ENCODE data around the gene CSN2. TPM values are rescaled to one million over a fixed set of nuclear protein-coding genes. Genes with fewer than 3 reads are reported as not detected.

CSN2 gene
- total and polyA plus RNA-seq, 4 donors: not detected

DNA sequence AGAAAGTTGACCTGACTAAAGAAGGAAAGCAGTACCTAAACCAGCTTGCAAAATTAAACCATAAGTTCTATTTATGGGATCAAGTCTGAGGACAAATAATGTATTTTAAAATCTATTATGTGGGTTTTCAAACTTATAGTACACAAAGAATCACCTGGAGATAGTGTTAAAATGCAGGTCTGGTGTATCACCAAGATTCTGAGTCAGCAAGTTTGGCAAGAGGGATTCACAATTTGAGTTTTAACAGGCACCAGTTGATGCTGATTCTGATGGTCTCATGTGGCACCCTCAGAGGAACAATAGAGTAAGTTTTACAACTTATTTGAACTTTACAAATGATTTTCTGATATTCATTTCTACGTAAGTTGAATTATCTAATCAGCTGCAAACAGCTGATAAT lies 21.1 kb upstream of the CSN2 start:
- Histone ChIP-seq H3K4me3 (no peak overlapping the region), H3K36me3 (ENCODE audit: control insufficient read depth in 4 of 4, insufficient read depth in 4 of 4, low read length in 4 of 4) (no peaks in the 10 kb centered on the region), H3K9ac (ENCODE audit: insufficient read depth in 1 of 2, low read length in 2 of 2) (no peak overlapping the region), H3K9me3 (ENCODE audit: control insufficient read depth in 4 of 4, insufficient read depth in 3 of 4, low read length in 3 of 4) (no peaks in the 10 kb centered on the region), H3K4me1 (ENCODE audit: control insufficient read depth in 5 of 5, insufficient read depth in 5 of 5, low read length in 5 of 5) (peaks cover 0 to 11% (median 2%) of the 10 kb centered on the region in 5 donors), H3K27ac (ENCODE audit: low read depth in 1 of 2, low read length in 1 of 2) (no peak overlapping the region), H3K27me3 (ENCODE audit: control insufficient read depth in 3 of 3, insufficient read depth in 3 of 3, low read length in 2 of 3) (no peaks in the 10 kb centered on the region)
- no peak for ATAC-seq (ENCODE audit: insufficient read depth, low FRiP score)
- TF ChIP-seq, protein P1, sequence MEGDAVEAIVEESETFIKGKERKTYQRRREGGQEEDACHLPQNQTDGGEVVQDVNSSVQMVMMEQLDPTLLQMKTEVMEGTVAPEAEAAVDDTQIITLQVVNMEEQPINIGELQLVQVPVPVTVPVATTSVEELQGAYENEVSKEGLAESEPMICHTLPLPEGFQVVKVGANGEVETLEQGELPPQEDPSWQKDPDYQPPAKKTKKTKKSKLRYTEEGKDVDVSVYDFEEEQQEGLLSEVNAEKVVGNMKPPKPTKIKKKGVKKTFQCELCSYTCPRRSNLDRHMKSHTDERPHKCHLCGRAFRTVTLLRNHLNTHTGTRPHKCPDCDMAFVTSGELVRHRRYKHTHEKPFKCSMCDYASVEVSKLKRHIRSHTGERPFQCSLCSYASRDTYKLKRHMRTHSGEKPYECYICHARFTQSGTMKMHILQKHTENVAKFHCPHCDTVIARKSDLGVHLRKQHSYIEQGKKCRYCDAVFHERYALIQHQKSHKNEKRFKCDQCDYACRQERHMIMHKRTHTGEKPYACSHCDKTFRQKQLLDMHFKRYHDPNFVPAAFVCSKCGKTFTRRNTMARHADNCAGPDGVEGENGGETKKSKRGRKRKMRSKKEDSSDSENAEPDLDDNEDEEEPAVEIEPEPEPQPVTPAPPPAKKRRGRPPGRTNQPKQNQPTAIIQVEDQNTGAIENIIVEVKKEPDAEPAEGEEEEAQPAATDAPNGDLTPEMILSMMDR (IDR thresholded peaks at IDR 0.05; ENCODE audit: control extremely low read depth, extremely low read depth): no peak
- WGBS, 2 donors: 86 to 92% methylated on average over 1 of the region's 1 CpG
- DNase-seq: no peak

DNA sequence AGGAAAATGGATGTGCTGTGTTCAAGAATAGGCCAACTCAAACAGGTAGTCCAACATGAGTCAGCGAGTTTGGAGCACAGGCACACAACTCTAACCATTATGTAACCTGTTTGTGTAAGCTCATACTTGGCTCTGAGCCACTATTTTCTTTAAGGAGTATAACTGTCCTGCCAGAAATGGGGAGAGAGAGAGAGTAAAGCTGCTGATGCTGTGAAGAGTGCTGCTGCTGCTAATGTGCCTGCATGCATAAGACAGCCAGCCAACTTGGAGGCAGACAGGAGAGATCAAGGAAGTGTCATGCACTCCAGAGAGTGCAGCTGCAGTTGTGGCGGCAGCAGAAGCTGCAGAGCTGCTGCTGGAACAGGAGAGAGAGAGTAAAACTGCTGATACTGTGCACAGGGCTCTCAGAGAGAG lies 18.5 kb upstream of the CSN2 start:
- TF ChIP-seq, protein P1 (IDR thresholded peaks at IDR 0.05; ENCODE audit: control extremely low read depth, extremely low read depth): no peak
- WGBS, 2 donors: 33 to 60% methylated on average over 2 of the region's 2 CpGs
- DNase-seq: peak; percentile 67 to 89 (median 74)

DNA sequence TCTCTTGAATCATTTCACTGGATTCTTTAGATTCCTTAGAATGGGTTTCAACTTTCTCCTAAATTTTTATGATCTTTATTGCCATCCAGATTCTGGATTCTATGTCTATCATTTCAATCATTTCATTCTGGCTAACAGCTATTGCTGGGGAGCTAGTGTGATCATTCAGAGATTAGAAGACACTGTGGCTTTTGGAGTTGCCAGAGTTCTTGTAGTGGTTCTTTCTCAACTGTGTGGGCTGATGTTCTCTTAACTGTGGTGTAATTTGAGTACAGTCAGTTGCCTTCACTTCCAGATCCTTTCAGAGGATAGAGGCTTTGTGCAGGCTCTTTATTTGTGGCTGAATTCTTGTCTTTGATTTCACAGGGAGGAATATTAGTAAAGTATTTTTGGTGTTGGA lies 12.1 kb upstream of the CSN2 start:
- Histone ChIP-seq H3K27me3 (ENCODE audit: control insufficient read depth in 3 of 3, insufficient read depth in 3 of 3, low read length in 2 of 3) (no peaks in the 10 kb centered on the region), H3K9me3 (ENCODE audit: control insufficient read depth in 4 of 4, insufficient read depth in 3 of 4, low read length in 3 of 4) (no peaks in the 10 kb centered on the region), H3K9ac (ENCODE audit: insufficient read depth in 1 of 2, low read length in 2 of 2) (no peak overlapping the region), H3K27ac (ENCODE audit: low read depth in 1 of 2, low read length in 1 of 2) (no peak overlapping the region), H3K4me3 (no peak overlapping the region), H3K36me3 (ENCODE audit: control insufficient read depth in 4 of 4, insufficient read depth in 4 of 4, low read length in 4 of 4) (no peaks in the 10 kb centered on the region), H3K4me1 (ENCODE audit: control insufficient read depth in 5 of 5, insufficient read depth in 5 of 5, low read length in 5 of 5) (peaks cover 0 to 4% (median 0%) of the 10 kb centered on the region in 5 donors)
- DNase-seq: peak in 2 of 3 donors; percentile 8 to 27
- no peak for ATAC-seq (ENCODE audit: insufficient read depth, low FRiP score)
- TF ChIP-seq, protein P1 (IDR thresholded peaks at IDR 0.05; ENCODE audit: control extremely low read depth, extremely low read depth): no peak

More for the DNA sequence above, 18.5 kb upstream of the CSN2 start:
- H3K9ac ChIP-seq (ENCODE audit: insufficient read depth in 1 of 2, low read length in 2 of 2): no peak overlapping the region
- H3K4me3 ChIP-seq: no peak overlapping the region
- no peak for ATAC-seq (ENCODE audit: insufficient read depth, low FRiP score)
- H3K4me1 ChIP-seq (ENCODE audit: control insufficient read depth in 5 of 5, insufficient read depth in 5 of 5, low read length in 5 of 5): peaks cover 0 to 13% (median 2%) of the 10 kb centered on the region in 5 donors
- no peaks in the 10 kb centered on the region for H3K9me3 ChIP-seq (ENCODE audit: control insufficient read depth in 4 of 4, insufficient read depth in 3 of 4, low read length in 3 of 4)
- no peaks in the 10 kb centered on the region for H3K27me3 ChIP-seq (ENCODE audit: control insufficient read depth in 3 of 3, insufficient read depth in 3 of 3, low read length in 2 of 3)
- H3K36me3 ChIP-seq (ENCODE audit: control insufficient read depth in 4 of 4, insufficient read depth in 4 of 4, low read length in 4 of 4): no peaks in the 10 kb centered on the region
- H3K27ac ChIP-seq (ENCODE audit: low read depth in 1 of 2, low read length in 1 of 2): no peak overlapping the region

DNA sequence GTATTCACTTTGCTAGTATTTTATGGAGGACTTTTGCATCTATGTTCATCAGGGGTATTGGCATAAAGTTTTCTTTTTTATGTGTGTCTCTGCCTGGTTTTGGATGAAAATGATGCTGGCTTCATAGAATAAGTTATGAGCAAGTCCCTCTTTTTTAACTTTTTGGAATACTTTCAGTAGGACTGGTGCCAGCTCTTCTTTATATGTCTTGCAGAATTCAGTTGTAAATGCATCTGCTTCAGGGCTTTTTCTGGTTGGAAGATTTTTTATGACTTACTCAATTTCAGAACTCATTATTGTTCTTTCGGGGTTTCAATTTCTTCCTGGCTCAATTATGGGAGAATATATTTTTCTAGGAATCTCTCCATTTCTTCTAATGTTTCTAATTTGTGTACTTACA lies 9.1 kb upstream of the CSN2 start:
- Histone ChIP-seq H3K27me3 (ENCODE audit: control insufficient read depth in 3 of 3, insufficient read depth in 3 of 3, low read length in 2 of 3) (no peaks in the 10 kb centered on the region), H3K9ac (ENCODE audit: insufficient read depth in 1 of 2, low read length in 2 of 2) (no peak overlapping the region), H3K36me3 (ENCODE audit: control insufficient read depth in 4 of 4, insufficient read depth in 4 of 4, low read length in 4 of 4) (no peaks in the 10 kb centered on the region), H3K4me3 (no peak overlapping the region), H3K4me1 (ENCODE audit: control insufficient read depth in 5 of 5, insufficient read depth in 5 of 5, low read length in 5 of 5) (peaks cover 0 to 4% (median 0%) of the 10 kb centered on the region in 5 donors), H3K9me3 (ENCODE audit: control insufficient read depth in 4 of 4, insufficient read depth in 3 of 4, low read length in 3 of 4) (no peaks in the 10 kb centered on the region), H3K27ac (ENCODE audit: low read depth in 1 of 2, low read length in 1 of 2) (no peak overlapping the region)
- ATAC-seq (ENCODE audit: insufficient read depth, low FRiP score) (no peak), DNase-seq (peak in 2 of 3 donors; percentile 17 to 57)
- 82 to 86% methylated on average over 1 of the region's 1 CpG for WGBS, 2 donors
- TF ChIP-seq, protein P1 (IDR thresholded peaks at IDR 0.05; ENCODE audit: control extremely low read depth, extremely low read depth): no peak

Measured in lung (tissue), 12 donors.